NCI-H345 treated with DMSO at 0.1 percent for 48 hours (cell line): ENCODE results near the gene EXOC6.

Source experiments
- DNase-seq: peaks from one replicate; lab custom pipeline; 2025; ENCODE audit not compliant: unreplicated experiment; lab: John Stamatoyannopoulos, UW

Gene EXOC6

GRCh38 chr10:92832998-92833650 is 15.2 kb upstream of the EXOC6 start:
- DNase-seq: no peak

- no peak for DNase-seq
Measured at GRCh38 chr10:92834331-92834730, 14.0 kb upstream of the EXOC6 start.

GRCh38 chr10:92834986-92835385 is 13.3 kb upstream of the EXOC6 start:
- DNase-seq: no peak

- DNase-seq: no peak
Measured at GRCh38 chr10:92837456-92837855, 10.9 kb upstream of the EXOC6 start.

GRCh38 chr10:92839191-92840085 is 8.9 kb upstream of the EXOC6 start:
- DNase-seq: no peak

- no peak for DNase-seq
Measured at GRCh38 chr10:92844746-92845145, 3.6 kb upstream of the EXOC6 start.

- no peak for DNase-seq
Measured at GRCh38 chr10:92845921-92846320, 2.4 kb upstream of the EXOC6 start.

- no peak for DNase-seq
Measured at GRCh38 chr10:92846344-92846743, 2.0 kb upstream of the EXOC6 start.

- no peak for DNase-seq
Measured at GRCh38 chr10:92846854-92847201, 1.5 kb upstream of the EXOC6 start.

GRCh38 chr10:92847202-92847864 is 987 bp upstream of the EXOC6 start:
- no peak for DNase-seq

- DNase-seq: peak; percentile 27
Measured at GRCh38 chr10:92848037-92848440, 281 bp upstream of the EXOC6 start.

GRCh38 chr10:92849234-92849525 is 860 bp downstream of the EXOC6 start:
- DNase-seq: no peak

GRCh38 chr10:92849576-92850090 is 1.3 kb downstream of the EXOC6 start:
- DNase-seq: no peak

GRCh38 chr10:92850185-92850584 is 1.9 kb downstream of the EXOC6 start:
- no peak for DNase-seq

- DNase-seq: no peak
Measured at GRCh38 chr10:92851003-92851402, 2.7 kb downstream of the EXOC6 start.

GRCh38 chr10:92855560-92855959 is 7.2 kb downstream of the EXOC6 start:
- no peak for DNase-seq

GRCh38 chr10:92857904-92858514 is 9.7 kb downstream of the EXOC6 start:
- no peak for DNase-seq

GRCh38 chr10:92867235-92867634 is 18.9 kb downstream of the EXOC6 start:
- no peak for DNase-seq

- DNase-seq: no peak
Measured at GRCh38 chr10:92868036-92868435, 19.7 kb downstream of the EXOC6 start.

- no peak for DNase-seq
Measured at GRCh38 chr10:92868557-92868956, 20.2 kb downstream of the EXOC6 start.

- DNase-seq: no peak
Measured at GRCh38 chr10:92873029-92873428, 24.7 kb downstream of the EXOC6 start.
